NCI-H2227 (cell line): ENCODE results near the gene TNS1.

Source experiments
- DNase-seq: peaks from one replicate; lab custom pipeline; 2025; ENCODE audit not compliant: unreplicated experiment; lab: John Stamatoyannopoulos, UW

TNS1 gene

DNA sequence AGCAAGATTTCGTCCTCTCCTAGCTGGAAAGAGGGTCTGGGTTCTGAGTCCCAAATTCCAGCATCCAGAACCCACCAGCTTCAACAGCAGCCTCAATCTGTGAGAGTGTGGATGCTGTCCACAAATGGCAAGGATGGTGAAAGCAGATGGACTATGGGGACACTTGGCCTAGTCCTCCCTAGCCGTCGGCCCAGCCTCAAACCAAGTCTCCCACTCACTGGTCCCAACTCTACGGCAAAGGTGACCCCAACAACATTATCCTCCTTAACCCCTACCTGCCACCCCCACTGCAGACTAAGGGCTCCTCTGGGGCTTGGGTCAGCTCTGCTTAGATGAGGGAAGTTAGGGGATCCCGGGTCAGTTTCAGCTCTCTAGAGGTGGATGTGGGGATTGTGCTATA lies 57.3 kb downstream of the TNS1 start:
- no peak for DNase-seq

- DNase-seq: no peak
Observed at GRCh38 chr2:217944923-217945322, 57.9 kb downstream of the TNS1 start.

GRCh38 chr2:217944366-217944765 lies 58.4 kb downstream of the TNS1 start:
- no peak for DNase-seq

GRCh38 chr2:217943446-217944321 lies 59.1 kb downstream of the TNS1 start:
- peak; percentile 87 for DNase-seq

GRCh38 chr2:217942731-217943335 lies 60.0 kb downstream of the TNS1 start:
- DNase-seq: no peak

GRCh38 chr2:217941886-217942728 lies 60.7 kb downstream of the TNS1 start:
- no peak for DNase-seq

DNA sequence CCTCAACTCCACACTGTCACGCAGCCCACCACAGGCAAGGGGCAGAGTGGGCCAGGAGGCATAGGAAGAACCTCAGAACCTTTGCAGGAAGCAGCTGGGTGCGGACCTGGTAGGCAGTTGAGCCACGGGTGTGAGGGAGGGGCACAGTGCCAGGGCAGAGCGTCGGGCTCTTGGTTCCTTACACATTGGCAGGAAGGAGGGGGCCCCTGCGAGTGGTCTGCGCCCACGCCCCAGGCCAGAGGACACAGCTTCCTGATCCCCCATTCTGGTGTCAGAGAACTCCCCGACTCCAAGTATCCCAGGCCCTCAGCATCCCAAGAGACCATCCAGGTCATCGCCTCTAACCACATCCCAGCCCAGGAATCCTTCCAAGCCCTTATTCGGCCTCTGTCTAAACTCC lies 61.5 kb downstream of the TNS1 start:
- DNase-seq: no peak

GRCh38 chr2:217940261-217941220 lies 62.3 kb downstream of the TNS1 start:
- no peak for DNase-seq

- DNase-seq: no peak
Observed at GRCh38 chr2:217939629-217940245, 63.1 kb downstream of the TNS1 start.

DNA sequence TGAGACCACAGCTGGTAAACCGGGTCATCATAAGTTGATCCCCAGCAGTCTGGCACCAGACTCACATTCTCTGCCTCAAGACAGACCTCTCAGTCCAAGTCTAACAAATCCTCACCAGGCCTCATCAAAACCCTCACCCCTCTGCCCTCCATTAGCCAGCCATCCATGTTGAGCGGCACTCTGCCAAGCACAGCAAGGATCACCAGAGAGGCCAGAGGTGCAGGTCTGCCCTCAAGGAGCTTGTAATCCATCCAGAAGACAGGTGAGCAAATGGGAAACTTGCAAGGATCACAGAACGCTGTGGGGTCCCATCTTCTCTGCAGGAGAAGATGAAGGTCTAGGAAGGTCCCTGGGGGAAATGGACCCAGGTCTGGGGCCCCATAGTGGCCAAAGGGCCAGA lies 63.6 kb downstream of the TNS1 start:
- DNase-seq: no peak

DNA sequence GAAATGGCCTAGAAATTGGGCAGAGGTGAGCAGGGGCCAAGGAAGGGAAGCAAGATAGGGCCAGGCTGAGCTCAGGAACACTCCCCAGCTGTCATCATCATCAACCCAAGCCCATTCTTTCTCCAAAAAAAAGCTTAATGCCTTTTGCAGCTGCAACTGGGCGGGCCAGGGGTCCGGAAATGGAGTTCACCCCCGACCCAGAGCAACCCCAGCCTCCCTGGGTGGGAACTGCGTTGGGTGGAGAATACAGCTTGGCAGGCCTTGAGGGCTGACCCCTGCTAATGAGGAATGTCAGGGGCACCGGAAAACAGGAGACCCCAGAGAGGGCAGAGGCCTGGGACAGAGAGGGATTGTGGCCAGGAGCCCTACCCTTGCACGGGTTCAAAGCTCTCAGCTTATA lies 64.8 kb downstream of the TNS1 start:
- DNase-seq: no peak

- no peak for DNase-seq
Observed at GRCh38 chr2:217937446-217937845, 65.3 kb downstream of the TNS1 start.

- DNase-seq: no peak
Observed at GRCh38 chr2:217936952-217937351, 65.8 kb downstream of the TNS1 start.

- DNase-seq: no peak
Observed at GRCh38 chr2:217935901-217936684, 66.7 kb downstream of the TNS1 start.

DNA sequence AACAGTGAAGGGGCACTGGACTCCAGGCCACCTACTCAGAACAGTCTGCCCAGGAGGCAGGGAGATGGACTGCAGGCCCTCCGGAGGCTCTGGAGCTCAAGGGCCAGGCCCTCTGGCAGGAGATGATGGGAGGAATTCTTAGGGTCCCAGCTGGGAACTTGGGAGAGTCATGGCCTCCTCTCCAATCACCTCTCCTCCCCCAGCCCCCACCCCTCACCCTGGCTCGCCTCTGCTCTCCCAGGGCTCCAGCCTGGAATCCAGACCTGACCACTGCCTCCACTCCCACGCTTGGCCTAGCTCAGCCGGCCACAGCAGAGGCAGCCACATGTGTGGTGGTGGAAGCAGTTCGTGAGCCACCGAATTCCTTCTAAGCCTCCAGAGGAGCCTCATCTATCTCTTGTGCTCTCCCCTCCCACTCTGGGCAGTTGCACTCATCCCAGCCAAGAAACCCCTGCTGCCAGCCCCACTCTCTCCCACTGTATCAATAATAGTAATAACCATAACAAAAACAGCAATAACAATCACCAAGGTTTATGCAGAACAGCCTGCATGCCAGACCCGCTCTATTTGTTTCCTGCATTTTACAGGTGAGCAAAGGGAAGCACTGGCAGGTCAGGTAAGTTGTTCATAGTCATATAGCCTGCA lies 67.4 kb downstream of the TNS1 start:
- no peak for DNase-seq

- DNase-seq: no peak
Observed at GRCh38 chr2:217934321-217935131, 68.3 kb downstream of the TNS1 start.

GRCh38 chr2:217933617-217933993 lies 69.2 kb downstream of the TNS1 start:
- no peak for DNase-seq
